GM10248 (cell line): ENCODE results near the gene OCSTAMP.

Source experiments
- CTCF ChIA-PET: fragments of 300-600 bp; sonication (Branson Sonifier 250); formaldehyde crosslinking; extraction: SDS; loops from one replicate; lab custom pipeline; 2021; ENCODE audit warnings: antibody characterized with exemption; lab: Yijun Ruan, JAX
- POLR2A ChIA-PET: fragments of 350-650 bp; sonication (Branson Sonifier 250); formaldehyde crosslinking; extraction: SDS; loops from one replicate; lab custom pipeline; 2020; ENCODE audit warnings: antibody characterized with exemption; lab: Yijun Ruan, JAX
- DNase-seq: peaks from one replicate; pipeline ENCODE4 v3.0.0; 2012; ENCODE audit errors: extremely low spot score
- TF ChIP-seq, protein P1 (sequence below): IDR thresholded peaks from 2 replicates; pipeline ENCODE4 v1.5.1; 2012; ENCODE audit warnings: mild to moderate bottlenecking, low read depth; ENCODE audit errors: extremely low read depth, missing control alignments, control extremely low read depth

Gene OCSTAMP

DNA sequence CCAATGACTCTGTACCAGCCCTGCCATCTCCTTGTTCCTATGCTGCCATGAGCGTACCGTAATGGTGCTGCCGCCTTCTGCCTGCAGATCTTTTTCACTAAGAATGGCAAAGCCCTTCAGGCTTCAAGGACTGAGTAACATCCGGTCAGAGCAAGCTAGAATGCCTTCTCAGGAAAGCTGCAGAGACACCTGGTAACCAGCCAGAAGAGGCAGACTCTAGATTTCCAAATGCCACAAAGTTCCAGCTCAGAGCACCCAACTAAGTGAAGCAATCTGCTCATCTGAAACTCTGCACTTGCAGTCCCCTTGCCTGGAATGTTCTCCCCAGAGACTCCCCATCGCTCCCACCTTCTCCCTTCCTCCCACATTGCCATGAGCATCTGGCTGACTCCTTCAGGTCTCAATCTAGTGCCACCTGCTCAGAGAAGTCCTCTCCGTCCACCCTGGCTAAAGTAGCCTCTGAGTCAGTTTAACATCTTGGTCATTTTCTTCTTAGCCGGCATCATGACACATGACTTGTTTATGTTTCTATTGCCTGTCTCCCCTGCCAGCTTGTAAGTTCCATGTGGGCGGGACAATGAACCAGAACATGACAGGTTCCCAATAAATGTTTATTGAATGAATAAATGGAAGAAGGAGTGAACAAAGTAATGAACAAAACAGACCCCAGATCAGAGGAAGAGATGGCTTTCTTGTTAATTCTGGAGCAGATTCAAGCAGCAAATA is 6.9 kb upstream of the OCSTAMP start:
- ChIA-PET POLR2A (no interaction called here), CTCF (interaction anchor here (1.3 kb wide), 1 partner anchor 30 kb away, joined by 4 read pairs; no protein-coding TSS in a partner anchor)
- TF ChIP-seq, protein P1, sequence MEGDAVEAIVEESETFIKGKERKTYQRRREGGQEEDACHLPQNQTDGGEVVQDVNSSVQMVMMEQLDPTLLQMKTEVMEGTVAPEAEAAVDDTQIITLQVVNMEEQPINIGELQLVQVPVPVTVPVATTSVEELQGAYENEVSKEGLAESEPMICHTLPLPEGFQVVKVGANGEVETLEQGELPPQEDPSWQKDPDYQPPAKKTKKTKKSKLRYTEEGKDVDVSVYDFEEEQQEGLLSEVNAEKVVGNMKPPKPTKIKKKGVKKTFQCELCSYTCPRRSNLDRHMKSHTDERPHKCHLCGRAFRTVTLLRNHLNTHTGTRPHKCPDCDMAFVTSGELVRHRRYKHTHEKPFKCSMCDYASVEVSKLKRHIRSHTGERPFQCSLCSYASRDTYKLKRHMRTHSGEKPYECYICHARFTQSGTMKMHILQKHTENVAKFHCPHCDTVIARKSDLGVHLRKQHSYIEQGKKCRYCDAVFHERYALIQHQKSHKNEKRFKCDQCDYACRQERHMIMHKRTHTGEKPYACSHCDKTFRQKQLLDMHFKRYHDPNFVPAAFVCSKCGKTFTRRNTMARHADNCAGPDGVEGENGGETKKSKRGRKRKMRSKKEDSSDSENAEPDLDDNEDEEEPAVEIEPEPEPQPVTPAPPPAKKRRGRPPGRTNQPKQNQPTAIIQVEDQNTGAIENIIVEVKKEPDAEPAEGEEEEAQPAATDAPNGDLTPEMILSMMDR = no peak
- no peak for DNase-seq

DNA sequence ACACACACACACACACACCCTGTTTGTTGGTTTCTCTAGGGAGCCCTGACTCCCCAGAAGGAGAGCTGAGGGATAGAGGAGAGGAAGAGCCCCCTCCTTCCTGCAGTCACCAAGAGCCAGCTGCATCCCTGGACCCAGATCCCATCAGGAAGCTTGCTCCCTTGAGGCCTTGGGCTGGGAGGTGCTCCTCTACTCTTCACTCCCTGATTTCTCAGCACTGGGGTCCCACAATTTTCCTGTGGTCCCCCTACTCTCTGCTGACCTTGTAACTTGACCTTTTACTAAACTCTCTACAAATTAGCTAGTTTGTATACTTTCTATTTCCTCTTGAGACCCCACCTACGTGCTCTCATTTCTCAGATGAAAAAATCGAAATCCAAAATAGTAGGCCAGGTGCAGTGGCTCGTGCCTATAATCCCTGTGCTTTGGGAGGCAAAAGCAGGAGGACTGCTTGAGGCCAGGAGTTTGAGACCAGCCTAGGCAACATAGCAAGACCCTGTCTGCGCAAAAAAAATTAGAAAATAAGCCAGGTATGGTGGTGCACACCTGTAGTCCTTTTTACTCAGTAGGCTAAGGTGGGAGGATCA is 5.0 kb upstream of the OCSTAMP start:
- CTCF ChIA-PET = interaction anchor here (0.6 to 7.7 kb wide), 8 partner anchors 6 to 106 kb away, joined by 3 to 55 read pairs (median 4); no protein-coding TSS in a partner anchor
- TF ChIP-seq, protein P1 = no peak
- no peak for DNase-seq
- POLR2A ChIA-PET = no interaction called here

DNA sequence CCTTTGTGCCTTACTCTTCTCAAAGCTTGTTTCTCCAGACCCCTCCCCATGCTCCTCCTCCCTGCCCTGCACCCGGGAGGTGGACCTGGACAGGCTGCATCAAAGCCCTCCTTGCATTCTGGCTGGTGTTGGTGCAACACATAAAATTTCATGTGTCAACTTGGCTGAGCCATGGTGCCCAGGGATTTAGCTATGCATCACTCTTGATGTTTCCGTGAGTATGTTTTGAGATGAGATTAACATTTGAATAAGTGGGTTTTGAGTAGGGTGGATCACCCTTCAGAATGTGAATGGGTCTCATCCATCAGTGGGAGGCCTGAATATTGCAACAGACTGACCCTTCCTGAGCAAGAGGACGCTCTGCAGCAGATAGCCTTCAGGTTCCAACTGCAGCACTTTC is 4.4 kb upstream of the OCSTAMP start:
- ChIA-PET POLR2A (no interaction called here), CTCF (interaction anchor here (1.3 to 7.7 kb wide), 6 partner anchors 7 to 24 kb away, joined by 3 to 55 read pairs (median 4); no protein-coding TSS in a partner anchor)
- no peak for DNase-seq
- TF ChIP-seq, protein P1 = no peak

DNA sequence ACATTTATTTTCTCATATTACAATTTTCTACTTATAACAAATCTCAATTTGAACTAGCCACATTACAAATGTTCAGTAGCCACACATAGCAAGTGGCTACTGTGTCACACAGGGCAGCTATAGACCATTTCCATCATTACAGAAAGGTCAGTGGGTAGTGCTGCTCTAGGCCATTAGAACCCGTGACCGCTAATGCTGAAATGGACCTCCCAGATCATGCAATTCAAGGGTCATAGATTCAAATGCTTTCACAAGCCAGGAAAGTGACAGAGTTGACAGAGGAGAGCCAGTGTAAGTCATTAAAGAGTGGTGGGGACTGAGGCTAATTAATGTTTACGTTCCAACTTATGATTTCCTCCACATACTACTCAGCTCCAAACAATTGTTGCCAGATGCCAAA is 3.5 kb upstream of the OCSTAMP start:
- TF ChIP-seq, protein P1 = no peak
- CTCF ChIA-PET = interaction anchor here (0.7 to 7.7 kb wide), 3 partner anchors 8 to 129 kb away, joined by 3 to 55 read pairs (median 7); no protein-coding TSS in a partner anchor

DNA sequence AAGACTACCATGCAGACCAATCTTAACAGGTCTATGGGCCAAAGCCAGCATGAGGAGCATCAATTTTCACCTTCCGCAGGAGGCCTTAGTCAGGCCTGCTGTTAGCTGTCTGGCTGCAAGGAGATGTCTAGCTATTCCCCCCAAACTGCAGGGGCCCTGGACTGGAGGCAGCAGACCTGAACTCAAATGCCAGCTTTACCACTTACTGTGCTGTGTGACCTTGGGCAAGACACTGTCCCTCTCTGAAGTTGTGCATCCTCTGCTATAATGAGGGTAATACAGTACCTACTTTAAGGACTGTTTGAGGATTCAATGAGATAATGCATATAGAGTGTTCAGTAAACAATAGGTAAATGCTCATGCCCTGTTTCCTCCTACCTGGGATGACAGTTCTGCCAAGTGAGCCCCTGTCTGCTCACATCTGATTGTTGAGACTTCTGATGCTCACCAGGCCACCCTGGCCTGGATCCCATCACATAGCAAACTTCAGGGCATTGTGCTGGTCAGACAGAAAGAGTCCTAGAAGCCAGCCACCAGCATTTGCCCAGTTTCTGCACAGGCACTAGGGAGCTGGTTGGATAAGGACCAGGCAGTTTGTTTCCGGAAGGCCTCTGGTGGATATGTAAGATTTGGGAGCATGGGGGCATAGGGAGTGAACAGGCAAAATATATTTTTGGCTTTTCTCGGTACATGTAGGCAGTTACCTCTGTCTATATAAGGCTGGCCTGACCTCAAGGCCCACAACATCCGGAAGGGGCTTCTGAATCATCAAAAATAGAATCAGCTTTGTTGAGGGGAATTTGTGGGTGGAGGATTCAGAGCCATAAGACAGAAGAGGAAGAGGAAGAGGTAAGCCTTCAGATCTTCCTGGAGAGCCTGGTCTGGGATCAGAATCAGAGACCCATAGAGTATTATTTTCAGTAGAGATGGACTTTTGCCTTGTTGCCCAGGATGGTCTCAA is 2.3 kb upstream of the OCSTAMP start:
- DNase-seq = peak; percentile 73
- ChIA-PET POLR2A (interaction anchor here (0.6 kb wide), 1 partner anchor 349 kb away, joined by 3 read pairs; no protein-coding TSS in a partner anchor), CTCF (interaction anchor here (2.1 to 7.7 kb wide), 5 partner anchors 8 to 128 kb away, joined by 7 to 55 read pairs (median 13); no protein-coding TSS in a partner anchor)
- TF ChIP-seq, protein P1 = no peak

More for the DNA sequence above, 3.5 kb upstream of the OCSTAMP start:
- POLR2A ChIA-PET = no interaction called here
- no peak for DNase-seq
